Ovary (tissue), 3 donors: ENCODE results near the gene FAH.

Experiments used
- CTCF ChIP-seq, 3 donors: fragments of 450-650 bp in 2 of 3; fragments of 200-600 bp in 1 of 3; IDR thresholded peaks; one replicate each; pipeline versions ENCODE4 v1.5.1 to v1.8.0; 2016 to 2022; ENCODE audit warnings: antibody characterized with exemption in 3 of 3, mild to moderate bottlenecking in 1 of 3
- EP300 ChIP-seq: sonication (generic); formaldehyde crosslinking; IDR thresholded peaks from one replicate; pipeline ENCODE4 v1.6.1; 2017; ENCODE audit warnings: antibody characterized with exemption
- POLR2A ChIP-seq: fragments of 450-650 bp; IDR thresholded peaks from one replicate; pipeline ENCODE4 v1.6.1; 2017; ENCODE audit warnings: antibody characterized with exemption, mild to moderate bottlenecking, moderate library complexity
- donor health status: DM: no; HTN: no; CAD: no.

GRCh38 chr15:80152896-80153876 lies at the start of gene FAH:
- no peak for TF ChIP-seq CTCF (IDR thresholded peaks at IDR 0.05)
- no peak for TF ChIP-seq EP300
- TF ChIP-seq POLR2A, result peak; percentile 34
